ENCODE measurements around the gene PLEKHA6.
A peak's percentile ranks its signal among the peaks of the same experiment; 100 is the strongest.

Gene PLEKHA6

GRCh38 chr1:204385727-204386126, 26.0 kb upstream of the PLEKHA6 start:
- no peak overlapping the region for H3K4me3 ChIP-seq
- intact Hi-C loops (cut with DNase I; ENCODE audit: low total_unique reads): no loop called here
- H3K9me3 ChIP-seq: no peaks in the 10 kb centered on the region
- no peak for TF ChIP-seq CTCF (IDR thresholded peaks at IDR 0.05)
- peaks cover 0 to 12% (median 5%) of the 10 kb centered on the region in 4 donors for H3K4me1 ChIP-seq
- no peaks in the 10 kb centered on the region for H3K36me3 ChIP-seq
- H3K27ac ChIP-seq: no peak overlapping the region
- DNase-seq: no peak
- H3K27me3 ChIP-seq: no peaks in the 10 kb centered on the region

GRCh38 chr1:204384636-204385352, 25.1 kb upstream of the PLEKHA6 start:
- H3K27me3 ChIP-seq: peaks cover 0 to 2% of the 10 kb centered on the region in 2 donors
- H3K4me3 ChIP-seq: no peak overlapping the region
- H3K27ac ChIP-seq: no peak overlapping the region
- H3K36me3 ChIP-seq: no peaks in the 10 kb centered on the region
- no peaks in the 10 kb centered on the region for H3K9me3 ChIP-seq
- peaks cover 0 to 12% (median 5%) of the 10 kb centered on the region in 4 donors for H3K4me1 ChIP-seq
- DNase-seq: peak; percentile 61 to 87
- intact Hi-C loops (cut with DNase I; ENCODE audit: low total_unique reads): no loop called here
- peak in 1 of 2 experiments; percentile 14 for TF ChIP-seq CTCF (IDR thresholded peaks at IDR 0.05)

- TF ChIP-seq CTCF (IDR thresholded peaks at IDR 0.05): no peak
- Histone ChIP-seq H3K4me3 (no peak overlapping the region), H3K27ac (no peak overlapping the region), H3K27me3 (peaks cover 0 to 16% of the 10 kb centered on the region in 2 donors), H3K36me3 (no peaks in the 10 kb centered on the region), H3K4me1 (peaks cover 0 to 13% (median 6%) of the 10 kb centered on the region in 4 donors), H3K9me3 (no peaks in the 10 kb centered on the region)
- DNase-seq: no peak
- intact Hi-C loops (cut with DNase I; ENCODE audit: low total_unique reads): no loop called here
Observed at GRCh38 chr1:204383163-204383904, 23.6 kb upstream of the PLEKHA6 start.

- Histone ChIP-seq H3K27me3 (peaks cover 0 to 22% of the 10 kb centered on the region in 2 donors), H3K36me3 (no peaks in the 10 kb centered on the region), H3K4me1 (peaks cover 0 to 20% (median 13%) of the 10 kb centered on the region in 4 donors), H3K4me3 (no peak overlapping the region), H3K27ac (no peak overlapping the region), H3K9me3 (no peaks in the 10 kb centered on the region)
- no peak for TF ChIP-seq CTCF (IDR thresholded peaks at IDR 0.05)
- DNase-seq: no peak
- intact Hi-C loops (cut with DNase I; ENCODE audit: low total_unique reads): no loop called here
Observed at GRCh38 chr1:204382714-204383083, 23.0 kb upstream of the PLEKHA6 start.

GRCh38 chr1:204380293-204380831, 20.6 kb upstream of the PLEKHA6 start:
- no peaks in the 10 kb centered on the region for H3K36me3 ChIP-seq
- no peak overlapping the region for H3K4me3 ChIP-seq
- peaks cover 0 to 44% of the 10 kb centered on the region in 2 donors for H3K27me3 ChIP-seq
- no peak overlapping the region for H3K27ac ChIP-seq
- H3K9me3 ChIP-seq: no peaks in the 10 kb centered on the region
- no peak for DNase-seq
- intact Hi-C loops (cut with DNase I; ENCODE audit: low total_unique reads): no loop called here
- H3K4me1 ChIP-seq: peaks cover 0 to 25% (median 18%) of the 10 kb centered on the region in 4 donors
- TF ChIP-seq CTCF (IDR thresholded peaks at IDR 0.05): no peak
